ENCODE results near the gene PPRC1.

Gene PPRC1

DNA sequence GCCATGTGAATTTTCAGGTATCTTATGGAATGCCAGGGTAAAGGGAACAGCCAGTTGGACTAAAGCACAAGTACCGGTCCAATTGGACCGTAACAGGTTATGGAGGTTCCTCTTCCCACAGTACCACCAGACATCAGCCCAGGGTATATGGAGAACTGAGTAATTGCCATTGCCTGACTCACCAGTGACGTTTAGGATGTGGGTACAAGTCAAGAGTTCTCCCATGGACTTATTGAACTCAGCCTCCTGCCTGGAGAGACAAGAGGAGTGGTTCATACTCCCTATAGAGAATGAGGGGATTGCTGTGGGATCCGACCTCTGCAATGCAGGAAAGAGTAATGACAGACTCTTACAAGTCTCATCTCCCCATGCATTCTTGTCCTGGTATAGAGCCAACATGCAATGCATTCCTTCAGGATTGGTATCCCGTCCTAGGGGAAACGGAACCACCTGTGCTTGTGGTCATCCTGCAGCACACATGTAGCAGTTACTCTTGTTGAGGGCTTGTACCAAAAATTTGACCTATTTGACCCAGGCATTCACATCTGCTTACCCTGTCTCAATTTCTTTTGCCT is 62.5 kb downstream of the PPRC1 start:
- TF ChIP-seq, protein P1, sequence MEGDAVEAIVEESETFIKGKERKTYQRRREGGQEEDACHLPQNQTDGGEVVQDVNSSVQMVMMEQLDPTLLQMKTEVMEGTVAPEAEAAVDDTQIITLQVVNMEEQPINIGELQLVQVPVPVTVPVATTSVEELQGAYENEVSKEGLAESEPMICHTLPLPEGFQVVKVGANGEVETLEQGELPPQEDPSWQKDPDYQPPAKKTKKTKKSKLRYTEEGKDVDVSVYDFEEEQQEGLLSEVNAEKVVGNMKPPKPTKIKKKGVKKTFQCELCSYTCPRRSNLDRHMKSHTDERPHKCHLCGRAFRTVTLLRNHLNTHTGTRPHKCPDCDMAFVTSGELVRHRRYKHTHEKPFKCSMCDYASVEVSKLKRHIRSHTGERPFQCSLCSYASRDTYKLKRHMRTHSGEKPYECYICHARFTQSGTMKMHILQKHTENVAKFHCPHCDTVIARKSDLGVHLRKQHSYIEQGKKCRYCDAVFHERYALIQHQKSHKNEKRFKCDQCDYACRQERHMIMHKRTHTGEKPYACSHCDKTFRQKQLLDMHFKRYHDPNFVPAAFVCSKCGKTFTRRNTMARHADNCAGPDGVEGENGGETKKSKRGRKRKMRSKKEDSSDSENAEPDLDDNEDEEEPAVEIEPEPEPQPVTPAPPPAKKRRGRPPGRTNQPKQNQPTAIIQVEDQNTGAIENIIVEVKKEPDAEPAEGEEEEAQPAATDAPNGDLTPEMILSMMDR (IDR thresholded peaks at IDR 0.05; ENCODE audit: control insufficient read depth, extremely low read depth, insufficient read depth), result no peak
- DNase-seq (ENCODE audit: low read depth), result no peak
- H3K4me3 ChIP-seq (ENCODE audit: low read depth, low read length), result no peak overlapping the region

DNA sequence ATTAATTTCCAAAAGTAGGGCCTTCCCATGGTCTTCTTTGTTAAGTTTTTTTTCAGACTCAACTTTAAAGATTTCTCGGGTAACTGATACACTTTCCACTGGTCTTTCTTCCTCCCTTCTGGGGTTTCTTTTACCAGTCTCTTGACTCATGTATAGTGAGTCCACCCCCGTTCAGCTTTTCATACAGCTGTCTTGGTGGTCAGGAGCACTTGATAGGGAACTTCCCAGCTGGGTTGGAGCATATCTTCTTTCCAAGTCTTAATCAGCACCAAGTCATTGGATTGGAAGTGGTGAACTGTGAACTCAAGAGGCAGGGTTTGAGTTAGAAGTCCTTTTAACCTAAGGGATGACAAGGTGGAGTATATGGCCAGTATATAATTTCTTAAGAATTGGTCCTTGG is 64.1 kb downstream of the PPRC1 start:
- TF ChIP-seq, protein P1 (IDR thresholded peaks at IDR 0.05; ENCODE audit: control insufficient read depth, extremely low read depth, insufficient read depth), result no peak
- no peak overlapping the region for H3K4me3 ChIP-seq (ENCODE audit: low read depth, low read length)
- DNase-seq (ENCODE audit: low read depth), result no peak

DNA sequence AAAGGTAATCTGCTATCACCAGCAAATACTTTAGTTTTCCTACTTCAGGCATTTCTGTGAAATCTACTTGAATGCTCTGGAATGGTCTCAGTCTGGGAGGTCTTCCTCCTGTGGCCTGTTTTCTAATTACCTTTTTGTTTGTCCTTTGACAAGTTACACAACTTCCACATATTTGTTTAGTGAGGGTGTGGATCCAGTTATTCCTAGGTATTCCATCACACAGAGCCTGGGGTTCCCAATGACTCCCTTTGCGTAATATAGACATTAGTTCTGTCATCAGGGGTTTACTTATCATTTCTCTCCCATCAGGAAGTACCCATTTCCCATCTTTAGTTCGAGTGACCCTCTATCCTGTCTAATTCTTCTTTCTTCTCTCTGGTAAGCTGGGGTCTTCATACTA is 65.2 kb downstream of the PPRC1 start:
- no peak for DNase-seq (ENCODE audit: low read depth)
- H3K4me3 ChIP-seq (ENCODE audit: low read depth, low read length), result no peak overlapping the region
- TF ChIP-seq, protein P1 (IDR thresholded peaks at IDR 0.05; ENCODE audit: control insufficient read depth, extremely low read depth, insufficient read depth), result no peak
